Chondrocyte (in vitro differentiated cells): ENCODE results near the gene EXD3. TPM values are rescaled to one million over a fixed set of nuclear protein-coding genes. Genes with fewer than 3 reads are reported as not detected.

Experiments
- DNase-seq: peaks from one replicate; pipeline ENCODE4 v3.0.0; 2021; ENCODE audit warnings: mixed read lengths, low spot score
- H3K27ac Mint-ChIP-seq: one replicate; pipeline ENCODE4 v1.8.0; 2021; ENCODE audit warnings: mild to moderate bottlenecking, moderate library complexity, mixed read lengths; ENCODE audit not compliant: unreplicated experiment
- H3K27me3 Mint-ChIP-seq: 2 replicates; pipeline ENCODE4 v1.8.0; 2021; ENCODE audit warnings: low read depth, mixed read lengths
- H3K36me3 Mint-ChIP-seq: 2 replicates; pipeline ENCODE4 v1.8.0; 2021; ENCODE audit warnings: low read depth, mixed read lengths
- H3K4me1 Mint-ChIP-seq: 2 replicates; pipeline ENCODE4 v1.8.0; 2021; ENCODE audit warnings: low read depth, mild to moderate bottlenecking, mixed read lengths
- H3K4me3 Mint-ChIP-seq: one replicate; pipeline ENCODE4 v1.8.0; 2021; ENCODE audit warnings: mild to moderate bottlenecking, moderate library complexity, mixed read lengths; ENCODE audit not compliant: unreplicated experiment
- H3K9me3 Mint-ChIP-seq: 2 replicates; pipeline ENCODE4 v1.8.0; 2021; ENCODE audit warnings: low read depth, mixed read lengths
- CTCF ChIP-seq: fragments of 200-600 bp; sonication (generic); IDR thresholded peaks from 2 replicates; pipeline ENCODE4 v1.5.0; 2021; ENCODE audit warnings: antibody characterized with exemption, mild to moderate bottlenecking, moderate library complexity
- total RNA-seq: library from RNA; stranded (reverse); gene quantifications from 3 replicates; pipeline ENCODE4 v1.2.1, GENCODE V29; 2021

The EXD3 gene
- total RNA-seq, 1 donor from 2014 or later = 11.6 TPM

- Mint-ChIP-seq H3K4me3 (no peak overlapping the region), H3K36me3 (peaks cover 7% of the 10 kb centered on the region), H3K4me1 (no peaks in the 10 kb centered on the region), H3K27ac (no peak overlapping the region), H3K9me3 (no peaks in the 10 kb centered on the region), H3K27me3 (no peaks in the 10 kb centered on the region)
- DNase-seq = no peak
- TF ChIP-seq CTCF = no peak
Observed at GRCh38 chr9:137396227-137396626, 26.7 kb downstream of the EXD3 start.

- no peak for TF ChIP-seq CTCF
- no peaks in the 10 kb centered on the region for H3K9me3 Mint-ChIP-seq
- peaks cover 7% of the 10 kb centered on the region for H3K36me3 Mint-ChIP-seq
- no peak for DNase-seq
- no peaks in the 10 kb centered on the region for H3K4me1 Mint-ChIP-seq
- H3K27ac Mint-ChIP-seq = no peak overlapping the region
- H3K4me3 Mint-ChIP-seq = no peak overlapping the region
- no peaks in the 10 kb centered on the region for H3K27me3 Mint-ChIP-seq
Observed at GRCh38 chr9:137395666-137396010, 27.3 kb downstream of the EXD3 start.

- Mint-ChIP-seq H3K4me3 (no peak overlapping the region), H3K27me3 (no peaks in the 10 kb centered on the region), H3K9me3 (no peaks in the 10 kb centered on the region), H3K27ac (no peak overlapping the region), H3K4me1 (no peaks in the 10 kb centered on the region), H3K36me3 (peaks cover 5% of the 10 kb centered on the region)
- DNase-seq = no peak
- TF ChIP-seq CTCF = no peak
Observed at GRCh38 chr9:137394866-137395665, 27.9 kb downstream of the EXD3 start.

GRCh38 chr9:137393176-137394150, 29.5 kb downstream of the EXD3 start:
- H3K9me3 Mint-ChIP-seq = no peaks in the 10 kb centered on the region
- no peaks in the 10 kb centered on the region for H3K27me3 Mint-ChIP-seq
- no peak for TF ChIP-seq CTCF
- H3K4me3 Mint-ChIP-seq = no peak overlapping the region
- peaks cover 8% of the 10 kb centered on the region for H3K36me3 Mint-ChIP-seq
- H3K27ac Mint-ChIP-seq = no peak overlapping the region
- DNase-seq = no peak
- H3K4me1 Mint-ChIP-seq = no peaks in the 10 kb centered on the region

GRCh38 chr9:137392232-137393007, 30.5 kb downstream of the EXD3 start:
- Mint-ChIP-seq H3K4me1 (no peaks in the 10 kb centered on the region), H3K27me3 (no peaks in the 10 kb centered on the region), H3K9me3 (no peaks in the 10 kb centered on the region), H3K36me3 (peaks cover 6% of the 10 kb centered on the region), H3K4me3 (no peak overlapping the region), H3K27ac (no peak overlapping the region)
- no peak for TF ChIP-seq CTCF
- peak; percentile 90 for DNase-seq
